Measurements from ENCODE around the gene IL1RAPL2.
"Not testable (repeated sequence)": the region's sequence is repeated elsewhere in the genome, so short reads cannot be mapped to it uniquely, and the experiment has no call there.

The IL1RAPL2 gene

GRCh38 chrX:104677517-104677916, 111.5 kb downstream of the IL1RAPL2 start:
- not testable (repeated sequence) for DNase-seq

- DNase-seq = peak; percentile 0
These were observed 113.2 kb downstream of the IL1RAPL2 start for GRCh38 chrX:104679175-104679574.

- DNase-seq = no peak
These were observed 115.2 kb downstream of the IL1RAPL2 start for GRCh38 chrX:104681214-104681613.

- no peak for DNase-seq
These were observed 118.1 kb downstream of the IL1RAPL2 start for GRCh38 chrX:104684077-104684476.

GRCh38 chrX:104695593-104695992, 129.6 kb downstream of the IL1RAPL2 start:
- DNase-seq = no peak

GRCh38 chrX:104696667-104697066, 130.7 kb downstream of the IL1RAPL2 start:
- no peak for DNase-seq

GRCh38 chrX:104697294-104697693, 131.3 kb downstream of the IL1RAPL2 start:
- DNase-seq = no peak

GRCh38 chrX:104707042-104707441, 141.0 kb downstream of the IL1RAPL2 start:
- DNase-seq = no peak

- DNase-seq = no peak
These were observed 141.6 kb downstream of the IL1RAPL2 start for GRCh38 chrX:104707572-104707971.

GRCh38 chrX:104712515-104712914, 146.5 kb downstream of the IL1RAPL2 start:
- no peak for DNase-seq

GRCh38 chrX:104721854-104722253, 155.9 kb downstream of the IL1RAPL2 start:
- no peak for DNase-seq

- DNase-seq = peak; percentile 5
These were observed 162.5 kb downstream of the IL1RAPL2 start for GRCh38 chrX:104728456-104728855.

- DNase-seq = no peak
These were observed 176.4 kb downstream of the IL1RAPL2 start for GRCh38 chrX:104742355-104742754.

- no peak for DNase-seq
These were observed 179.2 kb downstream of the IL1RAPL2 start for GRCh38 chrX:104745152-104745551.

- DNase-seq = no peak
These were observed 184.1 kb downstream of the IL1RAPL2 start for GRCh38 chrX:104749951-104750610.

- no peak for DNase-seq
These were observed 196.6 kb downstream of the IL1RAPL2 start for GRCh38 chrX:104762641-104763040.

- DNase-seq = no peak
These were observed 223.8 kb downstream of the IL1RAPL2 start for GRCh38 chrX:104789784-104790183.

GRCh38 chrX:104795804-104796203, 229.8 kb downstream of the IL1RAPL2 start:
- DNase-seq = no peak

GRCh38 chrX:104803219-104803618, 237.2 kb downstream of the IL1RAPL2 start:
- DNase-seq = no peak

- DNase-seq = no peak
These were observed 240.3 kb downstream of the IL1RAPL2 start for GRCh38 chrX:104806346-104806745.

- no peak for DNase-seq
These were observed 267.4 kb downstream of the IL1RAPL2 start for GRCh38 chrX:104833401-104833800.

- no peak for DNase-seq
These were observed 276.6 kb downstream of the IL1RAPL2 start for GRCh38 chrX:104842646-104843045.

- DNase-seq = no peak
These were observed 286.2 kb downstream of the IL1RAPL2 start for GRCh38 chrX:104852241-104852640.

GRCh38 chrX:104854188-104854587, 288.2 kb downstream of the IL1RAPL2 start:
- DNase-seq = no peak

GRCh38 chrX:104854790-104855340, 288.9 kb downstream of the IL1RAPL2 start:
- no peak for DNase-seq
